MM.1S (cell line): ENCODE results near the gene DYRK3.

Experiments used
- DNase-seq: peaks from one replicate; pipeline ENCODE4 v3.0.0-alpha.2; 2015
- H2AFZ ChIP-seq: fragments of 300-600 bp; sonication (generic); 2 replicates; pipeline ENCODE4 v1.6.0; 2016; ENCODE audit warnings: antibody characterized with exemption, low read length
- H3F3A ChIP-seq: fragments of 300-600 bp; sonication (generic); 2 replicates; pipeline ENCODE4 v1.6.1; 2016; ENCODE audit warnings: mild to moderate bottlenecking, antibody characterized with exemption, low read length, moderate library complexity, mixed read lengths; ENCODE audit not compliant: insufficient read depth
- H3K27ac ChIP-seq: fragments of 300-600 bp; sonication (generic); 2 replicates; pipeline ENCODE4 v1.5.1; 2016; ENCODE audit warnings: mild to moderate bottlenecking, low read length
- H3K27me3 ChIP-seq: fragments of 300-600 bp; sonication (generic); replicated peaks from 2 replicates; pipeline ENCODE4 v1.6.0; 2016; ENCODE audit warnings: low read length; ENCODE audit not compliant: insufficient read depth
- H3K36me3 ChIP-seq: fragments of 300-600 bp; sonication (generic); replicated peaks from 2 replicates; pipeline ENCODE4 v1.6.1; 2016; ENCODE audit warnings: mild to moderate bottlenecking, low read length, mixed read lengths; ENCODE audit not compliant: insufficient read depth
- H3K4me1 ChIP-seq: fragments of 300-600 bp; sonication (generic); 2 replicates; pipeline ENCODE4 v1.6.1; 2016; ENCODE audit warnings: low read length, mixed read lengths
- H3K4me2 ChIP-seq: fragments of 300-600 bp; sonication (generic); 2 replicates; pipeline ENCODE4 v1.6.0; 2016; ENCODE audit warnings: low read depth, low read length
- H3K4me3 ChIP-seq: fragments of 300-600 bp; sonication (generic); 2 replicates; pipeline ENCODE4 v1.5.1; 2016; ENCODE audit warnings: low read length, mixed read lengths
- H3K79me2 ChIP-seq: fragments of 300-600 bp; sonication (generic); 2 replicates; pipeline ENCODE4 v1.6.1; 2016; ENCODE audit warnings: mixed run types, low read length, mixed read lengths
- H3K9ac ChIP-seq: fragments of 300-600 bp; sonication (generic); 2 replicates; pipeline ENCODE4 v1.6.1; 2016; ENCODE audit warnings: low read length, mixed read lengths
- H3K9me2 ChIP-seq: fragments of 300-600 bp; sonication (generic); replicated peaks from 2 replicates; pipeline ENCODE4 v1.6.1; 2016; ENCODE audit warnings: mild to moderate bottlenecking, low read length, mixed read lengths; ENCODE audit not compliant: insufficient read depth
- H3K9me3 ChIP-seq: fragments of 300-600 bp; sonication (generic); replicated peaks from 2 replicates; pipeline ENCODE4 v1.6.1; 2016; ENCODE audit warnings: mild to moderate bottlenecking, low read length, mixed read lengths; ENCODE audit not compliant: insufficient read depth
- H4K20me1 ChIP-seq: fragments of 300-600 bp; sonication (generic); 2 replicates; pipeline ENCODE4 v1.6.1; 2016; ENCODE audit warnings: mild to moderate bottlenecking, low read length, moderate library complexity, mixed read lengths; ENCODE audit not compliant: insufficient read depth
- CTCF ChIP-seq: fragments of 300-600 bp; sonication (generic); IDR thresholded peaks from 2 replicates; pipeline ENCODE4 v1.5.1; 2016; ENCODE audit warnings: antibody characterized with exemption, low read length, mixed read lengths
- EZH2 ChIP-seq: fragments of 300-600 bp; sonication (generic); optimal IDR thresholded peaks from 2 replicates; pipeline ENCODE3; 2017; ENCODE audit warnings: low read depth, mild to moderate bottlenecking, antibody characterized with exemption, low read length, mixed read lengths
- EZH2phosphoT487 ChIP-seq: fragments of 300-600 bp; sonication (generic); IDR thresholded peaks from 2 replicates; pipeline ENCODE4 v1.6.1; 2018; ENCODE audit warnings: antibody characterized with exemption, low read length

DYRK3 gene

GRCh38 chr1:206661161-206661820, 26.0 kb downstream of the DYRK3 start:
- Histone ChIP-seq H3K9ac (no peak overlapping the region), H3K9me3 (no peaks in the 10 kb centered on the region), H3K9me2 (no peaks in the 10 kb centered on the region), H3K79me2 (no peaks in the 10 kb centered on the region), H3K4me1 (peaks cover 17% of the 10 kb centered on the region), H3K4me3 (no peak overlapping the region), H3K36me3 (no peaks in the 10 kb centered on the region), H2AFZ (no peak overlapping the region), H3F3A (no peaks in the 10 kb centered on the region), H3K27ac (no peak overlapping the region), H3K27me3 (0 out of 2 replicates have a peak, but pooled peaks cover 11% of the 10 kb centered on the region), H3K4me2 (no peak overlapping the region), H4K20me1 (no peaks in the 10 kb centered on the region)
- no peak for DNase-seq
- TF ChIP-seq EZH2 (no peak), CTCF (no peak), EZH2phosphoT487 (no peak)

GRCh38 chr1:206662396-206663092, 27.2 kb downstream of the DYRK3 start:
- no peak for TF ChIP-seq EZH2
- TF ChIP-seq EZH2phosphoT487: no peak
- no peak for TF ChIP-seq CTCF

GRCh38 chr1:206663362-206663761, 28.0 kb downstream of the DYRK3 start:
- H3K9me2 ChIP-seq: no peaks in the 10 kb centered on the region
- H3K36me3 ChIP-seq: no peaks in the 10 kb centered on the region
- DNase-seq: no peak
- H3K27me3 ChIP-seq: 0 out of 2 replicates have a peak, but pooled peaks cover 7% of the 10 kb centered on the region
- H2AFZ ChIP-seq: no peak overlapping the region
- H4K20me1 ChIP-seq: no peaks in the 10 kb centered on the region
- no peak overlapping the region for H3K27ac ChIP-seq
- H3K4me3 ChIP-seq: no peak overlapping the region
- H3K9me3 ChIP-seq: no peaks in the 10 kb centered on the region
- H3F3A ChIP-seq: no peaks in the 10 kb centered on the region
- TF ChIP-seq CTCF (no peak), EZH2phosphoT487 (no peak), EZH2 (no peak)
- H3K9ac ChIP-seq: no peak overlapping the region
- H3K4me2 ChIP-seq: no peak overlapping the region
- H3K79me2 ChIP-seq: no peaks in the 10 kb centered on the region
- 0 out of 2 replicates have a peak, but pooled peaks cover 10% of the 10 kb centered on the region for H3K4me1 ChIP-seq

More at GRCh38 chr1:206662396-206663092, 27.2 kb downstream of the DYRK3 start:
- Histone ChIP-seq H3K36me3 (no peaks in the 10 kb centered on the region), H3K79me2 (no peaks in the 10 kb centered on the region), H3K9me2 (no peaks in the 10 kb centered on the region), H4K20me1 (no peaks in the 10 kb centered on the region), H3K4me3 (no peak overlapping the region), H3K27me3 (0 out of 2 replicates have a peak, but pooled peaks cover 7% of the 10 kb centered on the region), H3K9me3 (no peaks in the 10 kb centered on the region), H3K4me1 (peaks cover 17% of the 10 kb centered on the region), H2AFZ (no peak overlapping the region), H3K27ac (no peak overlapping the region), H3K4me2 (no peak overlapping the region), H3F3A (no peaks in the 10 kb centered on the region), H3K9ac (no peak overlapping the region)
- DNase-seq: no peak
